MG63 (cell line): ENCODE data around the gene FCRL6. TPM values are rescaled to one million over a fixed set of nuclear protein-coding genes. Genes with fewer than 3 reads are reported as not detected.

ENCODE experiments used
- DNase-seq: peaks from one replicate; pipeline ENCODE4 v3.0.0-alpha.2; 2020
- H3K27me3 ChIP-seq: fragments of 250-450 bp; sonication (Bioruptor Pico); 2 replicates; pipeline ENCODE4 v1.5.1; 2020; ENCODE audit warnings: mild to moderate bottlenecking, moderate library complexity
- H3K36me3 ChIP-seq: fragments of 250-450 bp; sonication (Bioruptor Pico); 2 replicates; pipeline ENCODE4 v1.5.1; 2020; ENCODE audit warnings: mild to moderate bottlenecking, moderate library complexity
- H3K4me3 ChIP-seq: fragments of 250-450 bp; sonication (Bioruptor Pico); 2 replicates; pipeline ENCODE4 v1.5.1; 2020; ENCODE audit warnings: mild to moderate bottlenecking, moderate library complexity
- H3K9me3 ChIP-seq: fragments of 250-450 bp; sonication (Bioruptor Pico); 2 replicates; pipeline ENCODE4 v1.5.1; 2020; ENCODE audit warnings: mild to moderate bottlenecking, moderate library complexity
- total RNA-seq: library from RNA; depleted of rRNA; stranded (reverse); fragments of >200 nt; shearing (Covaris generic); gene quantifications from 2 replicates; pipeline ENCODE4 v1.2.3, GENCODE V29; 2014; ENCODE audit warnings: low replicate concordance; rRNA removed

FCRL6 gene
- total RNA-seq, 1 experiment from 2014 or later = not detected

- Histone ChIP-seq H3K9me3 (no peaks in the 10 kb centered on the region), H3K36me3 (no peaks in the 10 kb centered on the region), H3K4me3 (no peak overlapping the region), H3K27me3 (no peaks in the 10 kb centered on the region)
- no peak for DNase-seq
Observed at GRCh38 chr1:159864262-159864661, 62.1 kb downstream of the FCRL6 start.

Other genes with a start within 250 kb of the FCRL6 start
- not detected in 2 replicates for gene APCS, start 214.5 kb upstream of the FCRL6 start, total RNA-seq
- not detected in 2 replicates for gene CRP, start 87.8 kb upstream of the FCRL6 start, total RNA-seq
- gene DUSP23, start 21.4 kb upstream of the FCRL6 start, total RNA-seq = 9.2 and 17.1 TPM in 2 replicates
- not detected in 2 replicates for gene SLAMF8, start 24.5 kb downstream of the FCRL6 start, total RNA-seq
- not detected in 2 replicates for gene VSIG8, start 60.3 kb downstream of the FCRL6 start, total RNA-seq
- 0.10 and 0.39 TPM in 2 replicates for gene CFAP45, start 97.8 kb downstream of the FCRL6 start, total RNA-seq
- 651 and 1,079 TPM in 2 replicates for gene TAGLN2, start 123.1 kb downstream of the FCRL6 start, total RNA-seq
- gene IGSF9, start 143.3 kb downstream of the FCRL6 start, total RNA-seq = not detected in 2 replicates
- not detected in 2 replicates for gene SLAMF9, start 151.9 kb downstream of the FCRL6 start, total RNA-seq
- gene PIGM, start 229.6 kb downstream of the FCRL6 start, total RNA-seq = 4.1 and 4.6 TPM in 2 replicates